ENCODE results near the gene TREM1.
"Not testable (repeated sequence)": the region's sequence is repeated elsewhere in the genome, so short reads cannot be mapped to it uniquely, and the experiment has no call there.

TREM1 gene

GRCh38 chr6:41247882-41248705 lies 38.4 kb downstream of the TREM1 start:
- Histone ChIP-seq H3K27ac (ENCODE audit: low read depth, low read length, poor library complexity, severe bottlenecking) (no peak overlapping the region), H3K27me3 (ENCODE audit: insufficient read depth, low read length) (no peaks in the 10 kb centered on the region), H3K4me3 (ENCODE audit: low read depth, low read length, poor library complexity, severe bottlenecking) (no peak overlapping the region), H3K4me2 (ENCODE audit: low read length) (no peak overlapping the region), H3K9ac (ENCODE audit: low read length) (no peak overlapping the region), H3K4me1 (ENCODE audit: insufficient read depth, low read length, severe bottlenecking) (no peaks in the 10 kb centered on the region), H3K9me3 (ENCODE audit: low read length) (no peaks in the 10 kb centered on the region), H4K20me1 (ENCODE audit: insufficient read depth, low read length) (no peaks in the 10 kb centered on the region), H3K36me3 (ENCODE audit: insufficient read depth, low read length) (no peaks in the 10 kb centered on the region), H3F3A (ENCODE audit: insufficient read depth, low read length) (no peaks in the 10 kb centered on the region), H3K9me2 (ENCODE audit: low read depth, low read length) (no peaks in the 10 kb centered on the region), H3K79me2 (ENCODE audit: insufficient read depth, low read length) (no peaks in the 10 kb centered on the region), H2AFZ (ENCODE audit: low read length) (no peak overlapping the region)
- TF ChIP-seq EZH2 (IDR thresholded peaks at IDR 0.05; ENCODE audit: borderline replicate concordance, low read length) = no peak
- no peak for TF ChIP-seq CTCF (IDR thresholded peaks at IDR 0.05; ENCODE audit: low read length)

GRCh38 chr6:41247288-41247865 lies 39.1 kb downstream of the TREM1 start:
- Histone ChIP-seq H3K9ac (ENCODE audit: low read length) (no peak overlapping the region), H3K36me3 (ENCODE audit: insufficient read depth, low read length) (no peaks in the 10 kb centered on the region), H3K9me2 (ENCODE audit: low read depth, low read length) (no peaks in the 10 kb centered on the region), H3K79me2 (ENCODE audit: insufficient read depth, low read length) (no peaks in the 10 kb centered on the region), H3K4me1 (ENCODE audit: insufficient read depth, low read length, severe bottlenecking) (no peaks in the 10 kb centered on the region), H3K27me3 (ENCODE audit: insufficient read depth, low read length) (no peaks in the 10 kb centered on the region), H3K9me3 (ENCODE audit: low read length) (no peaks in the 10 kb centered on the region), H3F3A (ENCODE audit: insufficient read depth, low read length) (no peaks in the 10 kb centered on the region), H4K20me1 (ENCODE audit: insufficient read depth, low read length) (no peaks in the 10 kb centered on the region), H2AFZ (ENCODE audit: low read length) (no peak overlapping the region), H3K27ac (ENCODE audit: low read depth, low read length, poor library complexity, severe bottlenecking) (no peak overlapping the region), H3K4me2 (ENCODE audit: low read length) (no peak overlapping the region), H3K4me3 (ENCODE audit: low read depth, low read length, poor library complexity, severe bottlenecking) (no peak overlapping the region)
- no peak for TF ChIP-seq CTCF (IDR thresholded peaks at IDR 0.05; ENCODE audit: low read length)
- TF ChIP-seq EZH2 (IDR thresholded peaks at IDR 0.05; ENCODE audit: borderline replicate concordance, low read length) = no peak

- H3K27me3 ChIP-seq (ENCODE audit: insufficient read depth, low read length); H2AFZ ChIP-seq (ENCODE audit: low read length); H3K9me3 ChIP-seq (ENCODE audit: low read length); H3K9ac ChIP-seq (ENCODE audit: low read length); H3F3A ChIP-seq (ENCODE audit: insufficient read depth, low read length); H3K36me3 ChIP-seq (ENCODE audit: insufficient read depth, low read length); H3K4me1 ChIP-seq (ENCODE audit: insufficient read depth, low read length, severe bottlenecking); H4K20me1 ChIP-seq (ENCODE audit: insufficient read depth, low read length); H3K9me2 ChIP-seq (ENCODE audit: low read depth, low read length); H3K4me2 ChIP-seq (ENCODE audit: low read length); H3K4me3 ChIP-seq (ENCODE audit: low read depth, low read length, poor library complexity, severe bottlenecking); H3K27ac ChIP-seq (ENCODE audit: low read depth, low read length, poor library complexity, severe bottlenecking); H3K79me2 ChIP-seq (ENCODE audit: insufficient read depth, low read length): not testable (repeated sequence)
Observed at GRCh38 chr6:41246529-41246928, 40.0 kb downstream of the TREM1 start.

Data from OCI-LY1 (cell line).